Endothelial cell of umbilical vein (primary cell): ENCODE measurements around the gene SERPINA9. TPM values are rescaled to one million over a fixed set of nuclear protein-coding genes. Genes with fewer than 3 reads are reported as not detected.

Experiments
- BruUV-seq: library from RNA; stranded (reverse); fragments of 400-500 nt; replicated peaks from 2 replicates; lab custom pipeline; 2021; lab: Mats Ljungman, UMichigan
- CTCF ChIA-PET: fragments of 300-600, 350-600 bp; sonication (Branson Sonifier 250); formaldehyde crosslinking; loops from one replicate; lab custom pipeline; 2021; ENCODE audit warnings: antibody characterized with exemption, inconsistent platforms; lab: Charles Lee
- POLR2A ChIA-PET: fragments of 300-600, 350-600 bp; sonication (Branson Sonifier 250); formaldehyde crosslinking; loops from one replicate; lab custom pipeline; 2021; ENCODE audit warnings: antibody characterized with exemption, inconsistent platforms; lab: Charles Lee
- DNase-seq: peaks from one replicate; pipeline ENCODE4 v3.0.0-alpha.2; 2011; ENCODE audit warnings: low read depth, low spot score
- FAIRE-seq: peaks from 2 replicates; lab custom pipeline; 2011; peaks lifted over from hg19 to GRCh38; lab: Jason Lieb, UNC
- H2AFZ ChIP-seq: 2 replicates; pipeline ENCODE4 v1.6.0; 2012; ENCODE audit warnings: low read depth, low read length, control low read depth, inconsistent platforms
- H3K27ac ChIP-seq: 2 replicates; pipeline ENCODE4 v1.5.1; 2011; ENCODE audit warnings: low read depth, mild to moderate bottlenecking, control low read depth, low read length, moderate library complexity; ENCODE audit not compliant: insufficient read depth
- H3K27me3 ChIP-seq, 2 experiments: 2 replicates each; pipeline versions ENCODE4 v1.6.0 to v1.6.1; 2011; ENCODE audit warnings: low read length in 2 of 2, mixed read lengths in 1 of 2; ENCODE audit not compliant: control insufficient read depth in 2 of 2, insufficient read depth in 2 of 2
- H3K36me3 ChIP-seq, 2 experiments: 2 replicates in 1 of 2; 3 replicates in 1 of 2; pipeline ENCODE4 v1.5.1; 2011; ENCODE audit warnings: low read length in 2 of 2, mild to moderate bottlenecking in 1 of 2, moderate library complexity in 1 of 2; ENCODE audit not compliant: control insufficient read depth in 2 of 2, insufficient read depth in 2 of 2; ENCODE audit errors: extremely low read depth in 1 of 2
- H3K4me1 ChIP-seq: 3 replicates; pipeline ENCODE4 v1.5.1; 2011; ENCODE audit warnings: mild to moderate bottlenecking, low read length; ENCODE audit not compliant: control insufficient read depth, insufficient read depth; ENCODE audit errors: extremely low read depth
- H3K4me2 ChIP-seq: 2 replicates; pipeline ENCODE4 v1.6.1; 2011; ENCODE audit warnings: low read length, control low read depth, mixed read lengths; ENCODE audit not compliant: insufficient read depth
- H3K4me3 ChIP-seq, 3 experiments: fragments of 200-600 bp in 1 of 3; sonication (generic), shearing (Covaris generic) in 1 of 3; replicated peaks in 1 of 3; 2 replicates each; pipeline ENCODE4 v1.5.1; 2011 to 2016; ENCODE audit warnings: control low read depth in 3 of 3, low read length in 3 of 3, mild to moderate bottlenecking in 2 of 3, inconsistent platforms in 1 of 3, low read depth in 1 of 3, moderate library complexity in 1 of 3; ENCODE audit not compliant: insufficient read depth in 1 of 3
- H3K79me2 ChIP-seq: 2 replicates; pipeline ENCODE4 v1.6.0; 2012; ENCODE audit warnings: low read length, inconsistent platforms; ENCODE audit not compliant: control insufficient read depth, insufficient read depth
- H3K9ac ChIP-seq: replicated peaks from 2 replicates; pipeline ENCODE3; 2011; ENCODE audit warnings: low read length, control low read depth; ENCODE audit not compliant: insufficient read depth; ENCODE audit errors: extremely low read depth
- H3K9me1 ChIP-seq: replicated peaks from 3 replicates; pipeline ENCODE4 v1.6.0; 2011; ENCODE audit warnings: mild to moderate bottlenecking, low read length; ENCODE audit not compliant: control insufficient read depth, insufficient read depth; ENCODE audit errors: extremely low read depth
- H3K9me3 ChIP-seq: replicated peaks from 2 replicates; pipeline ENCODE4 v1.5.1; 2012; ENCODE audit warnings: low read length, inconsistent platforms; ENCODE audit not compliant: control insufficient read depth, insufficient read depth
- H4K20me1 ChIP-seq: replicated peaks from 2 replicates; pipeline ENCODE3; 2011; ENCODE audit warnings: mild to moderate bottlenecking, low read length; ENCODE audit not compliant: control insufficient read depth, insufficient read depth; ENCODE audit errors: extremely low read depth
- EZH2 ChIP-seq: IDR thresholded peaks from 2 replicates; pipeline ENCODE4 v1.6.1; 2012; ENCODE audit warnings: borderline replicate concordance, low read depth, mild to moderate bottlenecking, moderate library complexity, low read length, inconsistent platforms; ENCODE audit not compliant: severe bottlenecking
- FOS ChIP-seq: IDR thresholded peaks from 2 replicates; pipeline ENCODE4 v1.6.1; 2011; ENCODE audit warnings: mild to moderate bottlenecking, low read length, moderate library complexity, borderline replicate concordance; ENCODE audit not compliant: insufficient read depth
- GATA2 ChIP-seq: IDR thresholded peaks from 2 replicates; pipeline ENCODE4 v1.7.0; 2011; ENCODE audit warnings: low read depth, mild to moderate bottlenecking, moderate library complexity, mixed read lengths, low read length; ENCODE audit not compliant: insufficient read length, insufficient read depth
- JUN ChIP-seq: IDR thresholded peaks from 2 replicates; pipeline ENCODE4 v1.6.1; 2011; ENCODE audit warnings: borderline replicate concordance, low read depth; ENCODE audit not compliant: insufficient read length, insufficient read depth
- MYC ChIP-seq: IDR thresholded peaks from one replicate; pipeline ENCODE4 v1.6.1; 2011; ENCODE audit warnings: mild to moderate bottlenecking, low read depth, low read length
- POLR2A ChIP-seq: IDR thresholded peaks from 2 replicates; pipeline ENCODE4 v1.6.1; 2012; ENCODE audit warnings: low read depth, mild to moderate bottlenecking, control low read depth, low read length
- POLR2AphosphoS5 ChIP-seq: IDR thresholded peaks from 2 replicates; pipeline ENCODE4 v1.6.1; 2012; ENCODE audit warnings: low read depth, mild to moderate bottlenecking, control low read depth, low read length, moderate library complexity; ENCODE audit not compliant: insufficient read depth
- dilution Hi-C: fragments of 300-500 bp; cut with MboI; formaldehyde crosslinking; loops from one replicate; pipeline ENCODE4 v1.15.0; 2019; ENCODE audit warnings: low sequenced_read_pairs; ENCODE audit not compliant: extremely low pct_ligation_motif_present
- intact Hi-C: fragments of 100-400 bp; cut with micrococcal nuclease; formaldehyde crosslinking; loops from one replicate; pipeline ENCODE4 v1.10.0; 2022
- polyA plus RNA-seq, 4 experiments: library from polyadenylated mRNA; depleted of rRNA in 3 of 4; stranded (reverse) in 3 of 4; unstranded in 1 of 4; fragments of >200 nt; gene quantifications; 2 replicates each; pipeline versions ENCODE4 v1.2.1 to v1.2.3, GENCODE V29; 2011 to 2012; ENCODE audit warnings: missing spikeins in 1 of 4
- total RNA-seq: library from RNA; stranded (reverse); gene quantifications from 2 replicates; pipeline ENCODE4 v1.2.3, GENCODE V29; 2021
- TF ChIP-seq, protein P1 (sequence below), 2 donors: IDR thresholded peaks; 1 replicate in 1 of 2; 2 replicates in 1 of 2; pipeline ENCODE4 v1.5.1; 2011; ENCODE audit warnings: low read length in 2 of 2, mild to moderate bottlenecking in 2 of 2, moderate library complexity in 2 of 2, control low read depth in 1 of 2, inconsistent platforms in 1 of 2, low read depth in 1 of 2; ENCODE audit not compliant: insufficient read depth in 1 of 2; ENCODE audit errors: extremely low read depth in 1 of 2
- TF ChIP-seq, protein P2 (sequence below): IDR thresholded peaks from 2 replicates; pipeline ENCODE4 v1.6.1; 2011; ENCODE audit not compliant: insufficient read depth, insufficient read length

Gene SERPINA9
- total and polyA plus RNA-seq, 2 donors (not counting 3 experiments of a cell fraction or from before 2014, with no cell fraction given), result not detected

DNA sequence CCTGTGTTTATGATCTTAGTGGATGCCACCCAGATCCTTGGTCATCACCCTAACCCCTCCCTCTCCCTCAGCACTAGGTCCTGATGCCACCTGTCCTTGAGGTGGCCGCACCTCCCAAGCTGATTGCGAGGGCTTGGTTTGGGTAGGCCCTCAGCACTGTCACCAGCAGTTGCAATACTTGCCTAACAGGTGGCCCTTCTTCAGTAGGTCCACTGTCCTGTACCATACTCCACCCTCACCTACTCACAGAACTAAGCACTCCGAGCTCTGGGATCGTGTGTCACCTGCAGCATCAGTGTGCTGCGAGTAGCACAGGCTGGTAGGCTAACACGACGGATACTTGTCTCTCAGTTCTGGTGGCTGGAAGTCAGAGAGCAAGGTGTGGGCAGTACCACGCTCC is 47.3 kb upstream of the SERPINA9 start:
- Histone ChIP-seq H3K4me3 (no peak overlapping the region), H3K9me1 (no peaks in the 10 kb centered on the region), H3K9ac (no peak overlapping the region), H4K20me1 (no peaks in the 10 kb centered on the region), H3K27me3 (no peaks in the 10 kb centered on the region), H3K4me1 (no peaks in the 10 kb centered on the region), H3K9me3 (no peaks in the 10 kb centered on the region), H3K4me2 (no peak overlapping the region), H2AFZ (no peak overlapping the region), H3K36me3 (no peaks in the 10 kb centered on the region), H3K27ac (no peak overlapping the region), H3K79me2 (no peaks in the 10 kb centered on the region)
- intact Hi-C loops, result no loop called here
- FAIRE-seq (no peak), DNase-seq (no peak)
- no TSS peak for BruUV-seq
- dilution Hi-C loops, result no loop called here
- POLR2A ChIA-PET, result no interaction called here
- CTCF ChIA-PET, result interaction anchor here (0.8 kb wide), 1 partner anchor 26 kb away, joined by 3 read pairs; no protein-coding TSS in a partner anchor
- TF ChIP-seq MYC, result no peak
- no peak for TF ChIP-seq POLR2AphosphoS5
- TF ChIP-seq, protein P1, sequence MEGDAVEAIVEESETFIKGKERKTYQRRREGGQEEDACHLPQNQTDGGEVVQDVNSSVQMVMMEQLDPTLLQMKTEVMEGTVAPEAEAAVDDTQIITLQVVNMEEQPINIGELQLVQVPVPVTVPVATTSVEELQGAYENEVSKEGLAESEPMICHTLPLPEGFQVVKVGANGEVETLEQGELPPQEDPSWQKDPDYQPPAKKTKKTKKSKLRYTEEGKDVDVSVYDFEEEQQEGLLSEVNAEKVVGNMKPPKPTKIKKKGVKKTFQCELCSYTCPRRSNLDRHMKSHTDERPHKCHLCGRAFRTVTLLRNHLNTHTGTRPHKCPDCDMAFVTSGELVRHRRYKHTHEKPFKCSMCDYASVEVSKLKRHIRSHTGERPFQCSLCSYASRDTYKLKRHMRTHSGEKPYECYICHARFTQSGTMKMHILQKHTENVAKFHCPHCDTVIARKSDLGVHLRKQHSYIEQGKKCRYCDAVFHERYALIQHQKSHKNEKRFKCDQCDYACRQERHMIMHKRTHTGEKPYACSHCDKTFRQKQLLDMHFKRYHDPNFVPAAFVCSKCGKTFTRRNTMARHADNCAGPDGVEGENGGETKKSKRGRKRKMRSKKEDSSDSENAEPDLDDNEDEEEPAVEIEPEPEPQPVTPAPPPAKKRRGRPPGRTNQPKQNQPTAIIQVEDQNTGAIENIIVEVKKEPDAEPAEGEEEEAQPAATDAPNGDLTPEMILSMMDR (IDR thresholded peaks at IDR 0.05; ENCODE audit: extremely low read depth in 1 of 2, insufficient read depth in 1 of 2, low read depth in 1 of 2, low read length in 2 of 2), result no peak
- no peak for TF ChIP-seq EZH2
- no peak for TF ChIP-seq FOS
- TF ChIP-seq, protein P2, sequence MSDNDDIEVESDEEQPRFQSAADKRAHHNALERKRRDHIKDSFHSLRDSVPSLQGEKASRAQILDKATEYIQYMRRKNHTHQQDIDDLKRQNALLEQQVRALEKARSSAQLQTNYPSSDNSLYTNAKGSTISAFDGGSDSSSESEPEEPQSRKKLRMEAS, result no peak
- no peak for TF ChIP-seq POLR2A
- no peak for TF ChIP-seq GATA2
- TF ChIP-seq JUN, result no peak
